H4 (cell line): ENCODE results near the gene RABGAP1L. TPM values are rescaled to one million over a fixed set of nuclear protein-coding genes. Genes with fewer than 3 reads are reported as not detected.
"Not testable (repeated sequence)": the region's sequence is repeated elsewhere in the genome, so short reads cannot be mapped to it uniquely, and the experiment has no call there.

Source experiments
- DNase-seq: peaks from one replicate; pipeline ENCODE4 v3.0.0-alpha.2; 2015; ENCODE audit warnings: low spot score
- total RNA-seq: library from RNA; depleted of rRNA; stranded (reverse); fragments of >200 nt; shearing (Covaris generic); gene quantifications from 2 replicates; pipeline ENCODE4 v1.2.3, GENCODE V29; 2014; rRNA removed

Gene RABGAP1L
- 10.8 and 12.7 TPM in 2 replicates for total RNA-seq

DNA sequence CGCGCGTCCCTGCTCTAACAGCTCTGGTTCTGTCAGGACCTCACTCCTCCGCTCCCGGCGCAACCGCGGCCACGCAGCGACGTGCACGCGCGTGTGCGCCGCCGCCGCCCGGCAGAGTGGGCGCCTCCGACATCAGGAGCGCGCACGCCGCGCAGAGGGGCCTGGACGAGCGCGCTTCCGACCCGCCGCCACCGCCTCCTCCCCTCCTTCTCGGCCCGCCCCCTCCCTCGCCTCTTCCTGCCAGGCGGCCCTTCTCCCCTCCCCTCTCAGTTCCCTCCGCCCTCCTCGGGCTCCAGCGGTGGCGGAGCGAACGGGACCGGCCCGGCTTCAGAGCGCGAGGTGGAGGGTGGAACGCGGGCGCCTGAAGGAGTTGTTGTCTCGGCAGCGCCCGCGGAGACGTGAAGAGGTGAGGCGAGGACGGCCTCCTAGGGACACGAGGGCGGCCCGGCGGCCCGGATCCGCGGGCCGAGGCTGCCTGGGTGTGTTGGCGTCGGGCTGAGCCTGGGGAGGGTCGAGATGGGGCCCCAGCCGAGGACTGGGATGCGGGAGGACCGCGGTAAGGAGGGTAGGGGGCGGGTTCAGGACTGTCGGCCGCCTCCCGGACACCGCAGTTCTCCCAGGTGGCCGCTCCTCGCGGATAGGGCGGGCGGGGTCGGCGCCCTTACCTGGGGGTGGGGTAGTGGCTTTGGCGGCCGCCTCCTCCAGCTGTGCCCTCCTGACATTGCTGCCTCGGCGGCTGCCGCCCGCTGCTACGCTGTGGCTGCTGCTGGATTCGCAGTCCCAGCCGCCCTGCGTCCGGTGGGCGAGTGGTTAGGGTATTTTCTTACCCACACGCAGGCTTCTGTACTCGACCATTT lies at the start of gene RABGAP1L:
TSS of gene RABGAP1L (plus strand) at position 269 of the 857 bp plus-strand sequence.
- DNase-seq = peak; percentile 87

DNA sequence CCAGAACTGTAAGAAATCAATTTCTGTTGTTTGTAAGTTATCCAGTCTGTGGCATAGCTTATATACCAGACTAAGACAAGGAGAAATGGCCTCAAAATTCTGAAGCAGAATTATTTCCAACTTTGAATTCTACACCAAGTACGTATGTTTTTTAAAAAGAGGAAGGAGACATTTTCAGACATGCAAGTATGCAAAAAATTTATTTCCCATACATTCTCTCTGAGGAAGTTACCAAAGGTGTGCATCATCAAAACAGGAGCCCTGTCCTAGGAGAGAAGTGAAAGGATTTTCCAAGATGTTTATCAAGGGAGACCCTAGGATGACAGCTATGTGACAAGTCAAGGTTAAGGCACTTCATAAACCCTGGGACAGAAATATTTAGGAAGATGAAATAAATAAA lies 49.3 kb upstream of the RABGAP1L start:
- DNase-seq = no peak

GRCh38 chr1:174112489-174113162 lies 46.7 kb upstream of the RABGAP1L start:
- no peak for DNase-seq

- no peak for DNase-seq
These were observed 45.2 kb upstream of the RABGAP1L start for GRCh38 chr1:174114106-174114505.

- DNase-seq = peak; percentile 66
These were observed 44.4 kb upstream of the RABGAP1L start for GRCh38 chr1:174114788-174115448.

GRCh38 chr1:174116042-174116441 lies 43.3 kb upstream of the RABGAP1L start:
- no peak for DNase-seq

DNA sequence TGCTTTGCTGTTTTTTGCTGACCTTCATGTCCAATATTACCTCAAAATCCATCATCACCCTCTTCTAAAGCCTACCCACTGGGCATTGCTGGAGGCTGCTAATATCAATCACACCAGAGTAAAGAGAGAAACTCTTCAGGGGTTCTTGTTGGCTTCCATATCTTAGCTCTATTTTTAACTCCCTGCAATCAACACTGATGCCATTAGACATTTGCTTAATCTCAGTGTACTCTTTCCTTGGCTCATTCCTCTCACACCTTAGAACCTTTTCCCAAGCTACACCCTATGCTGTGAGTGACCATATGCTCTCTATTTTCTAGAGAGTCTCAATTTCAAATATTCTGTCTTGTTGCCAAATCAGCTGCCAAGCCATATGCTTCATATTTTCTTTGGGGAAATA lies 40.6 kb upstream of the RABGAP1L start:
- DNase-seq = no peak

DNA sequence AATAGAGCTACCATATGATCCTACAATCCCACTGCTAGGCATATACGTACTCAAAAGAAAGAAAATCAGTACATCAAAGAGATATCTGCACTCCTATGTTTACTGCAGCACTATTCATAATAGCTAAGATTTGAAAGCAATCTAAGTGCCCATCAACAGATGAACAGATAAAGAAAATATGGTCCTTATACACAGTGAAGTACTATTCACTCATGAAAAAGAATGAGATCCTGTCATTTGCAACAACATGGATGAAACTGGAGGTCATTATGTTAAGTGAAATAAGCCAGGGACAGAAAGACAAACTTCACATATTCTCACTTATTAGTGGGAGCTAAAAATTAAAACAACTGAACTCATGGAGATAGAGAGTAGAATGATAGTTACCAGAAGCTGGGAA lies 37.0 kb upstream of the RABGAP1L start:
- not testable (repeated sequence) for DNase-seq

GRCh38 chr1:174123843-174124242 lies 35.5 kb upstream of the RABGAP1L start:
- DNase-seq = no peak

- DNase-seq = not testable (repeated sequence)
These were observed 32.1 kb upstream of the RABGAP1L start for GRCh38 chr1:174127176-174127575.

DNA sequence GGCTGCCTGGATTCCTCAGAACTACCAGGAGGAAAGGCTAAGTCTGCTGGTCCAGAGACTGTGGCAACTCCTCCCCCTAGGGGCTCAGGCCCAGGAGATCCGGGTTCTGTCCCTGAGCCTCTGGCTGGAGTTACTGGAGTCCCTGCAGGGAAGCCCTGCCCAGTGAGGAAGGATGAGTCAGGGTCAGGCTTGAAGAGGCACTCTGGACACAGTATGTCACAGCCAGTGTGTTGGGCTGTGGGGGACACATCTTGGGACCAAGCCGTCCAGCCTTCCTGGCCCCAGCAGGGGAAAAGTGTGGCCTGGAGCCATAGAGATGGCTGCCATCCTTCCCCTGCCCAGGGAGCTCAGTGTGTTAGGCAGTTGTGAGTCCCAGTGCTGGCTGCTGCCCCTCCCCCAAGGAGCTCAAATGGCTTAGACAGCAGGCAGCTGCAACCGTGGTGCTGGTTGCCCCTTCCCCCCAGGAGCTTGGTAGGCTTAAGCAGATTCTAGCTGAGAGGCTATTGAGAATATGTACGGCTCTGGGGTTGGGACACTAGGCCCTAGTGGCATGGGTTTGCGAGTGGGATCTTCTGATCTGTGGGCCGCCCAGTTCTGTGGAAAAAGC lies 28.2 kb upstream of the RABGAP1L start:
- DNase-seq = no peak

DNA sequence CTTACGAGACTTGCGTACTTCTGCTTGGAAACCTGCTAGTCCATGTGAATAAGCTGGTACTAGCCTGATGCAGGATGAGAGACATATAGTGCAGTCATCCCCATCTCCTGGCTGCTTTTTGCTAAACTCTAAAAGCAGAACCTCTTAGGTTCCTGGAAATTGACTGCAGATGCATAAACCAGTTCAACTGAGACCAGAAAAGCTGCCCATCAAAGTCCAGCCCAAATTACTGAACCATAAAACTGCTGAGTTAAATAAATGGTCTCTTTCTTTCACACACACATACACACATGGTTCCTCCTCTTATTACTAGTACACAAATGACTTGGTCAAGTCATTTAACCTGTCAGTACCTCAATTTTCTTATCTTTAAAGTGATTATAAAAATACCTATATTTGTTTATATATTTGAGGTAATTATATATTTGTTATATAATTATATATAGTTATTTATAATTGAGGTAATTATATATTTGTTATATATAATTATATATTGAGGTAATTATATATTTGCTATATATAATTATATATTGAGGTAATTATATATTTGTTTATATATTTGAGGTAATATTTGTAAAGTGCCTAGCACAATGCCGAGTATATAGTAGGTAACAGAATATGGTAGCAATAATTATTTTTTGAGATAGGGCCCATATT lies 25.2 kb upstream of the RABGAP1L start:
- DNase-seq = no peak

DNA sequence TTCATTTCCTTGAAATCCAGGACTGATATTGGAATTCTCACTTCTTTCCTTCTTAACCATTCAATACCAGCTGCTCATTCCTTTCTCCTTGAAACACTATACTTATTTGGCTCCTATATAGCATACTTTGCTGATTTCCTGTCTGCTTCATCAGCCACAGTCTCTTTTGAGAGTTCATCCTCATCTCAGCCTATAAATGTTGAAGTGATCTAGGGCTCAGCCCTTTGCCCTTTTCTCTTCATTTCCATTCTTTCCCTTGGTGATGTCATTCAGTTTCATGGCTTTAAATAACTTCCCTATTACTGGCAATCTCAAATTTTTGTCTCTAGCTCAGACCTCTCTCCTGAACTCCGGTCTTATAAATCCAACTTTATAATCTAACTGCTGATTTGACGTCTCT lies 24.1 kb upstream of the RABGAP1L start:
- DNase-seq = no peak

DNA sequence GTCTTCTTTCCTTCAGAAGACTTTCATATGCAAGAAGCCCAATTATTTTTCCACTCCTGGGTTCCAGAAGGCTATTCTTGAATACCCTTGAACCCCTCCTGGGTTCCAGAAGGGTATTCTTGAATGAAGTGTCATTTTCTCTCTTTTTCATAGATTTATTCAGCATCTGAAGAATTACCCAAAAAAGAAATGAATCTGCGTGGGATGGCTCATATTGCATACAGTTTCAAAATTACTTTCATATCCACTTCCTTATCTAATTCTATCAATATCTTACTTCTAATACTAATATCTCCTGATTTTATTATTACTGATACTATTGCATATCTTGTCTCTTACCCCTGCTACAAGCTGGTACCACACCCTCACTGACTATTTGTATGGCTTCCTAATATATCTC lies 22.6 kb upstream of the RABGAP1L start:
- DNase-seq = no peak

- DNase-seq = no peak
These were observed 16.5 kb upstream of the RABGAP1L start for GRCh38 chr1:174142836-174143235.

DNA sequence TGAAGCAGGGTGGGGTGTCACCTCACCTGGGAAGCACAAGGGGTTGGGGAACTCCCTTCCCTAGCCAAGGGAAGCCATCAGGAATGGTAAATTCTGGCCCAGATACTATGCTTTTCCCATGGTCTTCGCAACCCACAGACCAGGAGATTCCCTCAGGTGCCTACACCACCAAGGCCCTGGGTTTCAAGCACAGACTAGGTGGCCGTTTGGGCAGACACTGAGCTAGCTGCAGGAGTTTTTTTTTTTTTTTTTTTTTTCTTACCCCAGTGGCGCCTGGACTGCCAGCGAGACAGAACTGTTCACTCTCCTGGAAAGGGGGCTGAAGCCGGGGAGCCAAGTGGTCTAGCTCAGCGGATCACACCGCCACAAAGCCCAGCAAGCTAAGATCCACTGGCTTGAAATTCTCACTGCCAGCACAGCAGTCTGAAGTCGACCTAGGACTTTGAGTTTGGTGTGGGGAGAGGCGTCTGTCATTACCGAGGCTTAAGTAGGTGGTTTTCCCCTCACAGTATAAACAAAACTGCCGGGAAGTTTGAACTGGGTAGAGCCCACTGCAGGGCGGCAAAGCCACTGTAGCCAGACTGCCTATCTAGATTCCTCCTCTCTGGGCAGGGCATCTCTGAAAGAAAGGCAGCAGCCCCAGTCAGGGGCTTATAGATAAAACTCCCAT lies 15.5 kb upstream of the RABGAP1L start:
- not testable (repeated sequence) for DNase-seq

DNA sequence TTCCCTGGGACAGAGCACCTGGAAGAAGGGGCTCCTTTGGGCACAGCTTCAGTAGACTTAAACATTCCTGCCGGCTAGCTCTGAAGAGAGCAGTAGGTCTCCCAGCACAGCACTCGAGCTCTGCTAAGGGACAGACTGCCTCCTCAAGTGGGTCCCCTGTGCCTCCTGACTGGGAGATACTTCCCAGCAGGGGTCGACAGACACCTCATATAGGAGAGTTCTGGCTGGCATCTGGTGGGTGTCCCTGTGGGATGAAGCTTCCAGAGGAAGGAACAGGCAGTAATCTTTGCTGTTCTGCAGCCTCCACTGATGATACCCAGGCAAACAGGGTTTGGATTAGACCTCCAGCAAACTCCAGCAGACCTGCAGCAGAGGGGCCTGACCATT lies 14.9 kb upstream of the RABGAP1L start:
- DNase-seq = not testable (repeated sequence)

DNA sequence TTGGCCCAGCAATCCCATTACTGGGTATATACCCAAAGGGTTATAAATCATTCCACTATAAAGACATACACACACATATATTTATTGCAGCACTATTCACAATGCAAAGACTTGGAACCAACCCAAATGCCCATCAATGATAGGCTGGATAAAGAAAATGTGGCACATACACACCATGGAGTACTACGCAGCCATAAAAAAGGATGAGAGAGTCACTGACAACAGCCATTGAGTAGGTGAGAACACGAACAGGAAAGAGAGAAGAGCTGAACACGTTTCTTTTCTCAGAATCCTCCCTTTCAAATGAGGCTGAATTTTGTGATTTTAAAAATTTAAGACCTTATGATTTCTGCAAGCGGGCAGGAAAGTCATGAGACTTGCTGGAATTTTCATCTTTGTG lies 10.1 kb upstream of the RABGAP1L start:
- no peak for DNase-seq

DNA sequence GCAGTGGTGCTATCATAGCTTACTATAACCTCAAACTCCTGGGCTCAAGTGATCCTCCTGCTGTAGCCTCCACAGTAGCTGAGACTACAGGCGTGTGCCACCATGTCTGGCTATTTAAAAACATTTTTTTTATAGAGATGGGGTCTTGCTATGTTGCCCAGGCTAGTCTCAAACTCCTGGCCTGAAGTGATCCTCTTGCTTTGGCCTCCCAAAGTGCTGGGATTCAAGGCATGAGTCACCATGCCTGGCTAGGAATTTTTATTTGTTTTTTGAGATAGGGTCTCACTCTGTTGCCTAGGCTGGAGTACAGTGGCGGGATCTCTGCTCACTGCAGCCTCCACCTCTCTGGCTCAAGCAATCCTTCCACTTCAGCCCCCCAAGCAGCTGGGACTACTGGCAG lies 8.8 kb upstream of the RABGAP1L start:
- no peak for DNase-seq

- no peak for DNase-seq
These were observed 6.9 kb upstream of the RABGAP1L start for GRCh38 chr1:174152427-174152826.
